ENCODE measurements around the gene MACROD1. TPM values are rescaled to one million over a fixed set of nuclear protein-coding genes. Genes with fewer than 3 reads are reported as not detected.

Gene MACROD1
- total and polyA plus RNA-seq, 2 of the 13 experiments (the other 11 are each of a cell fraction or from before 2014, with no cell fraction given): 23.1 to 34.5 TPM

GRCh38 chr11:64097468-64098317, 68.2 kb downstream of the MACROD1 start (continued):
- TF ChIP-seq ZNF558 (CRISPR knock-in tag; IDR thresholded peaks at IDR 0.05; ENCODE audit: borderline replicate concordance) (no peak), ZFY (CRISPR knock-in tag; IDR thresholded peaks at IDR 0.05) (0 out of 2 replicates have a peak, but pooled peaks have one; percentile 31), SETDB1 (CRISPR knock-in tag; IDR thresholded peaks at IDR 0.05; ENCODE audit: borderline replicate concordance) (no peak), NONO (IDR thresholded peaks at IDR 0.05) (no peak), NONO (CRISPR knock-in tag; conservative IDR thresholded peaks at IDR 0.05) (0 out of 2 replicates have a peak, but pooled peaks have one; percentile 2), SP2 (CRISPR knock-in tag; IDR thresholded peaks at IDR 0.05) (no peak), CAMTA2 (CRISPR knock-in tag; IDR thresholded peaks at IDR 0.05; ENCODE audit: borderline replicate concordance) (no peak), XBP1 (CRISPR knock-in tag; IDR thresholded peaks at IDR 0.05) (no peak), TGIF2 (CRISPR knock-in tag; IDR thresholded peaks at IDR 0.05) (no peak), PHB2 (IDR thresholded peaks at IDR 0.05; ENCODE audit: partially characterized antibody) (no peak), REXO4 (CRISPR knock-in tag; IDR thresholded peaks at IDR 0.05; ENCODE audit: borderline replicate concordance) (no peak), PATZ1 (CRISPR knock-in tag; IDR thresholded peaks at IDR 0.05) (no peak), YY1 (IDR thresholded peaks at IDR 0.05; ENCODE audit: insufficient read depth, insufficient replicate concordance, low read depth, low read length) (no peak), RBAK (CRISPR knock-in tag; IDR thresholded peaks at IDR 0.05) (no peak), KLF15 (CRISPR knock-in tag; IDR thresholded peaks at IDR 0.05; ENCODE audit: borderline replicate concordance) (no peak), FOXA3 (CRISPR knock-in tag; IDR thresholded peaks at IDR 0.05) (no peak), MYC (CRISPR knock-in tag; IDR thresholded peaks at IDR 0.05; ENCODE audit: borderline replicate concordance) (no peak), SP5 (CRISPR knock-in tag; IDR thresholded peaks at IDR 0.05; ENCODE audit: borderline replicate concordance, low read depth) (no peak), ZBTB33 (CRISPR knock-in tag; IDR thresholded peaks at IDR 0.05) (no peak), SMYD3 (CRISPR knock-in tag; IDR thresholded peaks at IDR 0.05) (no peak)
- TF ChIP-seq, protein P1, sequence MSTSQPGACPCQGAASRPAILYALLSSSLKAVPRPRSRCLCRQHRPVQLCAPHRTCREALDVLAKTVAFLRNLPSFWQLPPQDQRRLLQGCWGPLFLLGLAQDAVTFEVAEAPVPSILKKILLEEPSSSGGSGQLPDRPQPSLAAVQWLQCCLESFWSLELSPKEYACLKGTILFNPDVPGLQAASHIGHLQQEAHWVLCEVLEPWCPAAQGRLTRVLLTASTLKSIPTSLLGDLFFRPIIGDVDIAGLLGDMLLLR (CRISPR knock-in tag; IDR thresholded peaks at IDR 0.05): peak; percentile 53; the same call in 1 of the 2 replicates

Data from HepG2 (cell line).